ENCODE data around the gene SNX27.

- TF ChIP-seq CTCF (IDR thresholded peaks at IDR 0.05) (no peak), POLR2A (IDR thresholded peaks at IDR 0.05) (no peak)
These were observed 92.0 kb downstream of the SNX27 start for GRCh38 chr1:151703813-151704212.
